Ishikawa (cell line): ENCODE data around the gene DDI2.

Source experiments
- CREB1 ChIP-seq: IDR thresholded peaks from 2 replicates; pipeline ENCODE4 v1.6.1; 2012; ENCODE audit warnings: low read depth
- NFIC ChIP-seq: IDR thresholded peaks from 2 replicates; pipeline ENCODE4 v1.6.1; 2012

- TF ChIP-seq CREB1 (no peak), NFIC (no peak)
These were observed 19.2 kb downstream of the DDI2 start for GRCh38 chr1:15636436-15636835.
